ENCODE results near the gene ACTN4.

Gene ACTN4

DNA sequence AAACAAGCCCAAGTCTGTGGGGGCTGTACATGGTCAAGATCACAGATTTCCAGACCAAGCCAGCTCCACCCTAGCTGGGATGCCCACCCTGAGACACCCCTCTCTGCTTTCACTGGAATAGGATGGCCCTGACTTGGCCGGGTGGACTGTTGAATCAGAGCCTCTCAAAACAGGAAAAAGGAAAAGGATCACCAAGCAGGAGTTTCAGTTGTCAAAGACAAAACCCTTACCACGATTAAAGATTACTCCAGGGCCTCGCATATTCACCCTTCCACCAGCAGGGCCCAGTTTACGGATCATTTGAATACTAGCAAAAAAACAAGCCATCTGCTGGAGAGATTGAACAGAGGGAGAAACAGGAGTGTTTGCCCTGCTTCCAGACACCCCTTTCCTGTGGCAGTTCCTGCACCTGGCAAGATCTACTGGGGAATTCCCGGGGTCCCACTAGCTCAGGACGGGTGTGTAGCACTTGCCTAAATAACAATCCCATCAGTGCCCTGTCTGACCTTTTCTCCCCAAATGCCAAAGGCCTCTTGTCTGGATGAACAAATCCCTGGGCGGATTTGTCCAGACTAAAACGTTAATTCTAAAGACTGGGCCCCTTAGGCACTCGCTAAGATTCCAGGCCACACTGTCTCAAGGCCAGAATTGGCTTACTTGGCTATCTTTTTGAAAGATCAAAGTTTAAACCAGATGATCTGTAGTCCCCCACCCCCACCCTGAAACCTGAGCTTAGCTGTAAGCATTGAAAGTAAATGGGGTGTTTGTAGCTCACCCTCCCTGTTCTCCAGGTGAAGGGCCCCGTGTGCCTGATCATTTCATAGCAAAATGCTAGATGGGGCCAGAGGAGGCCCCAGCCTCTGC is 38.4 kb downstream of the ACTN4 start:
- Histone ChIP-seq H3K36me3 (ENCODE audit: control insufficient read depth, insufficient read depth, low read length) (no peaks in the 10 kb centered on the region), H3K27ac (ENCODE audit: insufficient read depth, low read length, poor library complexity, severe bottlenecking) (peak overlapping the region; percentile 65), H3K27me3 (replicated peaks; ENCODE audit: control insufficient read depth, insufficient read depth, low read length, poor library complexity, severe bottlenecking) (no peaks in the 10 kb centered on the region), H3K4me3 (ENCODE audit: insufficient read depth, low read depth, low read length, poor library complexity, severe bottlenecking) (peak overlapping the region; percentile 3), H3K9me3 (ENCODE audit: control insufficient read depth, low read length) (no peaks in the 10 kb centered on the region), H3K4me1 (ENCODE audit: control insufficient read depth, insufficient read depth, low read length, poor library complexity, severe bottlenecking) (peaks cover 73% of the 10 kb centered on the region)
- peak in 2 of 3 donors; percentile 20 to 25 for DNase-seq

DNA sequence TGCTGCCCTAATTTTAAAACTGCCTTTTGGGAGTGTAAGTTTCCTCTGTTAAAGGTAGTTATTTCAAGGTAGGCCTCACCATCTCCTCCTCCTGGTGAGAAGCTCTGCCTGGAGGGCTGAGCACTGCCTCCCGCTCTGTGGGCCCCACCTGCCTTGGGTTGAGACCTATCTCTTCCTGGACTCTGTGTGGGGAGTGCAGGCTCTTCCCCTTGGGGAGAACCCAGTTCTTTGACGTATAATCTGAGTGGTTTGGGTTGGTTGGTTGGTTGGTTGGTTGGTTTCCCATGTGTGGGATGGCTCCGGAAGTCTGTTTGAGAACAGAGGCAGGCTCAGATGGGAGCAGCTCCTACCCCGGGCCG is 39.1 kb downstream of the ACTN4 start:
- H3K9me3 ChIP-seq (ENCODE audit: control insufficient read depth, low read length) = no peaks in the 10 kb centered on the region
- H3K27me3 ChIP-seq (replicated peaks; ENCODE audit: control insufficient read depth, insufficient read depth, low read length, poor library complexity, severe bottlenecking) = no peaks in the 10 kb centered on the region
- H3K4me1 ChIP-seq (ENCODE audit: control insufficient read depth, insufficient read depth, low read length, poor library complexity, severe bottlenecking) = peaks cover 67% of the 10 kb centered on the region
- H3K4me3 ChIP-seq (ENCODE audit: insufficient read depth, low read depth, low read length, poor library complexity, severe bottlenecking) = no peak overlapping the region
- H3K27ac ChIP-seq (ENCODE audit: insufficient read depth, low read length, poor library complexity, severe bottlenecking) = peak overlapping the region; percentile 65
- no peaks in the 10 kb centered on the region for H3K36me3 ChIP-seq (ENCODE audit: control insufficient read depth, insufficient read depth, low read length)
- peak; percentile 57 to 70 (median 63) for DNase-seq

DNA sequence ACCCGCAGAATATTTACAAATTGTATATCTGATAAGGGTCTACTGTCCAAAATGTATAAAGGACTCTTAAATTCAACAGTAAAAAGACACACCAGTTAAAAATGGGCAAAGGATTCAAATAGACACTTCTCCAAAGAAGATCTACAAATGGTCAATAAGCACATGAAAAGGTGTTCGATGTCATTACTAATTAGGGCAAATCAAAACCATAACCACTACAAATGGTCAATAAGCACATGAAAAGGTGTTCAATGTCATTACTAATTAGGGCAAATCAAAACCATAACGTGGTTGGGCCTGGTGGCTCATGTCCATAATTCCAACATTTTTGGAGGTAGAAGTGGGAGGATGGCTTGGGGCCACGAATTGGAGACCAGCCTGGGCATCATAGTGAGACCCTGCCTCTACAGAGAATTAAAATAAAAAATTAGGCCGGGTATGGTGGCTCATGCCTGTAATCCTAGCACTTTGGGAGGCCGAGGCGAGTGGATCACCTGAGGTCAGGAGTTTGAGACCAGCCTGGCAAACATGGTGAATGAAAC is 40.5 kb downstream of the ACTN4 start:
- DNase-seq = no peak
- peaks cover 68% of the 10 kb centered on the region for H3K4me1 ChIP-seq (ENCODE audit: control insufficient read depth, insufficient read depth, low read length, poor library complexity, severe bottlenecking)
- no peaks in the 10 kb centered on the region for H3K36me3 ChIP-seq (ENCODE audit: control insufficient read depth, insufficient read depth, low read length)
- H3K4me3 ChIP-seq (ENCODE audit: insufficient read depth, low read depth, low read length, poor library complexity, severe bottlenecking) = no peak overlapping the region
- H3K27ac ChIP-seq (ENCODE audit: insufficient read depth, low read length, poor library complexity, severe bottlenecking) = no peak overlapping the region
- H3K27me3 ChIP-seq (replicated peaks; ENCODE audit: control insufficient read depth, insufficient read depth, low read length, poor library complexity, severe bottlenecking) = no peaks in the 10 kb centered on the region
- no peaks in the 10 kb centered on the region for H3K9me3 ChIP-seq (ENCODE audit: control insufficient read depth, low read length)

DNA sequence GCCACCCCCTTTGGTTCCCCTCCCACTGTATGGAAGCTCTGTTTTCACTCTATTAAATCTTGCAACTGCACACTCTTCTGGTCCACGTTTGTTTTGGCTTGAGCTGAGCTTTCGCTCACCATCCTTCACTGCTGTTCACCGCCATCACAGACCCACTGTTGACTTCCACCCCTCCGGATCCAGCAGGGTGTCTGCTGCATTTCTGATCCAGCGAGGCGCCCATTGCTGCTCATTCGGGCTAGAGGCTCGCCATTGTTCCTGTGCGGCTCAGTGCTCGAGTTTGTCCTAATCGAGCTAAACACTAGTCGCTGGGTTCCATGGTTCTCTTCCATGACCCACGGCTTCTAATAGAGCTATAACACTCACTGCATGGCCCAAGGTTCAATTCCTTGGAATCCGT is 42.7 kb downstream of the ACTN4 start:
- Histone ChIP-seq H3K4me3 (ENCODE audit: insufficient read depth, low read depth, low read length, poor library complexity, severe bottlenecking) (no peak overlapping the region), H3K36me3 (ENCODE audit: control insufficient read depth, insufficient read depth, low read length) (no peaks in the 10 kb centered on the region), H3K27ac (ENCODE audit: insufficient read depth, low read length, poor library complexity, severe bottlenecking) (no peak overlapping the region), H3K9me3 (ENCODE audit: control insufficient read depth, low read length) (no peaks in the 10 kb centered on the region), H3K4me1 (ENCODE audit: control insufficient read depth, insufficient read depth, low read length, poor library complexity, severe bottlenecking) (peaks cover 66% of the 10 kb centered on the region), H3K27me3 (replicated peaks; ENCODE audit: control insufficient read depth, insufficient read depth, low read length, poor library complexity, severe bottlenecking) (no peaks in the 10 kb centered on the region)
- DNase-seq = no peak

DNA sequence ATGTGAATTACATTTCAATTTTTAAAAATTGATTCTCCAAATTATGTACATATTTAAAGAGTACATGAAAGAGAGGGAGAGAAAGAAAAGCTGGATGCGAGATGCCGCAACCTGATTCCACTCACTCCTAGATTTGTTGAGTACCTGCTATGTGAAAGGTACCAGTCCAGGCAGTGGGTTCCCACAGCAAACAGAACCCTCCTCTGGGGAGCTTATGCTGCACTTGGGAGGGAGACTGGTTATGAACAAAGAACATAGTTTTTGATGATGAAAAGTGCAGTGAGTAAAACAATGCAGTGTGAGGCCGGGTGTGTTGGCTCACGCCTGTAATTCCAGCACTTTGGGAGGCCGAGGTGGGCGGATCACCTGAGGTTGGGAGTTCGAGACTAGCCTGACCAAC is 43.4 kb downstream of the ACTN4 start:
- Histone ChIP-seq H3K4me3 (ENCODE audit: insufficient read depth, low read depth, low read length, poor library complexity, severe bottlenecking) (no peak overlapping the region), H3K36me3 (ENCODE audit: control insufficient read depth, insufficient read depth, low read length) (peaks cover 3% of the 10 kb centered on the region), H3K9me3 (ENCODE audit: control insufficient read depth, low read length) (no peaks in the 10 kb centered on the region), H3K27ac (ENCODE audit: insufficient read depth, low read length, poor library complexity, severe bottlenecking) (peak overlapping the region; percentile 15), H3K27me3 (replicated peaks; ENCODE audit: control insufficient read depth, insufficient read depth, low read length, poor library complexity, severe bottlenecking) (no peaks in the 10 kb centered on the region), H3K4me1 (ENCODE audit: control insufficient read depth, insufficient read depth, low read length, poor library complexity, severe bottlenecking) (peaks cover 64% of the 10 kb centered on the region)
- DNase-seq = no peak

DNA sequence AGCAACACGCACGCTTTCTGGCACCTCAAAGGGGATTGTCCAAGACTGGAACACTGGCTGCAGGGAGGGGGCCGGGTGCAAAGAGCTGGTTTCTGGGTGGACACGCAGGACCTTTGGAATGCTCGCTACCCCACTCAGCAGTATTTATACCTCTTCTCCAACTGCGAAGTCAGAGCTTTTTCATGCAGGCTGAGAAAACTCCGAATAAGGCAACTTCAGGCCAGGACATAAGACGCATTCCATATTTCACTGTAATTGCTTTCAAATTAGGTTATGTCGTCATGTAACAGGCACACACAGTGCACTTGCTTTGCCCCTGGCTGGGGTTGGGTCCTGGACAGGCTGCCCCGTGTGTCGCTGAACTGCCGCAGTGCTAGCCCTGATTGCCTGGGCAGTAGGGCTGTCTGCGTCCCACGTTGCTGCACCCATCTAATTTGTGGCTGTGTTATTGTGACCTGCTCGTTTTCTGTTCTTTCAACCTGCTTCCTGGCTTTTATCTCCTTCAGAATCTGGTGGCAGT is 44.5 kb downstream of the ACTN4 start:
- Histone ChIP-seq H3K27me3 (replicated peaks; ENCODE audit: control insufficient read depth, insufficient read depth, low read length, poor library complexity, severe bottlenecking) (no peaks in the 10 kb centered on the region), H3K27ac (ENCODE audit: insufficient read depth, low read length, poor library complexity, severe bottlenecking) (peak overlapping the region; percentile 21), H3K4me1 (ENCODE audit: control insufficient read depth, insufficient read depth, low read length, poor library complexity, severe bottlenecking) (peaks cover 52% of the 10 kb centered on the region), H3K9me3 (ENCODE audit: control insufficient read depth, low read length) (no peaks in the 10 kb centered on the region), H3K36me3 (ENCODE audit: control insufficient read depth, insufficient read depth, low read length) (peaks cover 3% of the 10 kb centered on the region), H3K4me3 (ENCODE audit: insufficient read depth, low read depth, low read length, poor library complexity, severe bottlenecking) (peak overlapping the region; percentile 23)
- no peak for DNase-seq

DNA sequence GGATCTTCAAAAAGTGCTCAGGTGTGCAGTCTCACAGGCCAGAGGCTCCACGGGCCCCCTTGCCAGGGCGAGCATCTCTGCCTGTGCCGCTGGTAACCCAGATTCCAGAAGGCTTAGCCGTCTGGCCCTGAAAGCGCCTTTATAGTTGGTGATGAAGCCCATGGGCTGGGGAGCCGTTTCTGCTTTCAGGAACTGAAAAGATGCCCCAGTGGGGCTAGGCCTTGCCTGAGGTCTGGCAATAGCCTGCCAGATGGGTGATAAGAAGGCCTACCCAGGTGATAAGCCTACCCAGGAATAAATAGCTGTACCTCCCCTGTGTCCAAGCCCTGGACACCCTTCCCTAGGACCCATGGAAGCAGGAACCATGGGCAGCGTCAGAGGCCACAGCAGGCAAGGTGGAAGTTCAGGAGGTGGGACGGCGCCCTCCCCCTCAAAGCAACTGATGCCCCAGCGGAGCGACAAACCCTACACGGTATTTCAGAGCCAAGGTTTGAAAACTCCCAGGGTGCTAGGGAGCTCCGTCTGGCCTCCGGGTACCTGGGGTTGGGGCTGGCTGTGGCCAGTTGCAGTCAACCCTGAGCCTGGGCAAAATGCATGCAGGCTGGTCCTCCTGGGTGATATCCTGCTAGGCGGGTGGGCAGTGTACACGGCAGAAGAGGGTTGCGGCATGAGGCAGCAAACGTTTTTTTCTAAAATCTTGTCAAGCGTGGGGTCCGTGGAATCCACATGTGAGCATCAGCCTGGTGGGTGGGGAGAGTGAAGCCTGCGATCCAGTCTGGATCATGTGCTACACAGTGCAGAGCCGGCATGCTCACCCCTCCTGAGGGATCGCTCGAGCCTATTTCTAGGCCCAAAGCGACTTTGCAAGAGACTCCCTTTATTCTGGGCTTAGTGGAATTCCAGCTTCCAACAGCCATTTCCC is 45.3 kb downstream of the ACTN4 start:
- Histone ChIP-seq H3K4me3 (ENCODE audit: insufficient read depth, low read depth, low read length, poor library complexity, severe bottlenecking) (peak overlapping the region; percentile 23), H3K27ac (ENCODE audit: insufficient read depth, low read length, poor library complexity, severe bottlenecking) (peak overlapping the region; percentile 53), H3K36me3 (ENCODE audit: control insufficient read depth, insufficient read depth, low read length) (peaks cover 3% of the 10 kb centered on the region), H3K9me3 (ENCODE audit: control insufficient read depth, low read length) (no peaks in the 10 kb centered on the region), H3K27me3 (replicated peaks; ENCODE audit: control insufficient read depth, insufficient read depth, low read length, poor library complexity, severe bottlenecking) (no peaks in the 10 kb centered on the region), H3K4me1 (ENCODE audit: control insufficient read depth, insufficient read depth, low read length, poor library complexity, severe bottlenecking) (peaks cover 50% of the 10 kb centered on the region)
- DNase-seq = no peak

DNA sequence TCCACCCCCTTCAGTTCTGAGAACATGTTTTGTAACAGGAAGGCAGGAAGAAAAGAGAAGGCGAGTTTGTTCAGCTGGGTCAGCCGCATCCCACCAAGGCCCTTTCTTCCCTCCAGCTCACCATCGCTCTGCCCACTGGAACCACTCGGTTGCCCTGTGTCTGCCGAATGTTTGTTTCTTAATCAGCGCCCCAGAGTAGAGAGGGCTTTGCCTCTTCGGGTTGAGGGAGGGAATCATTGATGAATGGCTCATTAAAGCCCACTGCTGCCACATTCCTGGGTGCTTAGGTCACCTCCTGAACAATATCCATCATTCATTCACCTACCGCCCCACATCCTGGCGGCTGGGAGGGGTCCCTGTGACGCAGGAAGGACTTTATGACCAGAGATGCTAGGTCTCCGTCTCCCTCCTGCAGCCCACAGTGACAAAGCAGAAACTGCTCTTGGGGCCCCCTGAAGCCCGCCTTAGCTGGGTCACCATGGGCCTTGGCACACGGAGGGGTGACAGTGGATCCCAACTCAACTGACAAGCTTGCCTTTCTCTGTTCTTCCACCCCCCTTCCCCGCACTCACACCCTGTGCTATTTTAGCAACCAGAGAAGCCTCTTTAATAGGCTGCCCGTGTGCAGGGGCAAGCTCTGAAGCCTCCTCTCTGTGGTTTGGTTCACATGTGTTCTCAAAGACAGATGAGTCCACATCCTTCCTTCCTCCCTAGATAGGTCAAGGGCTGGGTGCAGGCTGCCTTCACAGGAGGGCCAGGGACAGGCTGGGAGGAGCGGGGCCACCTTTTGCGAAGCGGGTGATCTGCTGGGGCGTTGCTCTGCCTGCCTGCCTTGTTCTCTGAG is 46.2 kb downstream of the ACTN4 start:
- Histone ChIP-seq H3K4me1 (ENCODE audit: control insufficient read depth, insufficient read depth, low read length, poor library complexity, severe bottlenecking) (peaks cover 56% of the 10 kb centered on the region), H3K27me3 (replicated peaks; ENCODE audit: control insufficient read depth, insufficient read depth, low read length, poor library complexity, severe bottlenecking) (no peaks in the 10 kb centered on the region), H3K4me3 (ENCODE audit: insufficient read depth, low read depth, low read length, poor library complexity, severe bottlenecking) (peak overlapping the region; percentile 9), H3K36me3 (ENCODE audit: control insufficient read depth, insufficient read depth, low read length) (peaks cover 3% of the 10 kb centered on the region), H3K27ac (ENCODE audit: insufficient read depth, low read length, poor library complexity, severe bottlenecking) (peak overlapping the region; percentile 53), H3K9me3 (ENCODE audit: control insufficient read depth, low read length) (no peaks in the 10 kb centered on the region)
- DNase-seq = peak in 2 of 3 donors; percentile 46 to 51

DNA sequence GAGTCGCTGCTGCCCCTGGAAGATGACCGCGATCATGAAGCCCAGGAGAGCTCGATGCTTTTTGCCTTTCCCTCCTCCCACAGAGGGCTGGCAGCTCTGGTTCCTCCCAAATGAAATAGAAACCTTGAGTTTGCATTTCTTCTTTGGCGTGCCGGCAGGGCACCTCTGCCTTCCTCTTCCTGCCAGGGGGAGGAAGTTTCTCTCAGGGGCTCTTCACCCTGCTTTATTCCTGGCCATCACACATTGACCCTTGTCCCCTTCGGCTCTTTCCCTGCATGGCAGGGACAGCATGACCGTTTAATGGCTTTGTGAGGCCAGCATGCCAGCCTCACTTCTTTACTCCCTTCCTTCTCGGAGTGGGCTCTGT is 47.9 kb downstream of the ACTN4 start:
- Histone ChIP-seq H3K36me3 (ENCODE audit: control insufficient read depth, insufficient read depth, low read length) (peaks cover 3% of the 10 kb centered on the region), H3K4me3 (ENCODE audit: insufficient read depth, low read depth, low read length, poor library complexity, severe bottlenecking) (no peak overlapping the region), H3K4me1 (ENCODE audit: control insufficient read depth, insufficient read depth, low read length, poor library complexity, severe bottlenecking) (peaks cover 53% of the 10 kb centered on the region)

More for the DNA sequence above, 47.9 kb downstream of the ACTN4 start:
- H3K27ac ChIP-seq (ENCODE audit: insufficient read depth, low read length, poor library complexity, severe bottlenecking) = no peak overlapping the region
- no peaks in the 10 kb centered on the region for H3K9me3 ChIP-seq (ENCODE audit: control insufficient read depth, low read length)
- no peak for DNase-seq
- H3K27me3 ChIP-seq (replicated peaks; ENCODE audit: control insufficient read depth, insufficient read depth, low read length, poor library complexity, severe bottlenecking) = no peaks in the 10 kb centered on the region
